ENCODE results near the gene RYR1.
"Not testable (repeated sequence)": the region's sequence is repeated elsewhere in the genome, so short reads cannot be mapped to it uniquely, and the experiment has no call there.

Gene RYR1

DNA sequence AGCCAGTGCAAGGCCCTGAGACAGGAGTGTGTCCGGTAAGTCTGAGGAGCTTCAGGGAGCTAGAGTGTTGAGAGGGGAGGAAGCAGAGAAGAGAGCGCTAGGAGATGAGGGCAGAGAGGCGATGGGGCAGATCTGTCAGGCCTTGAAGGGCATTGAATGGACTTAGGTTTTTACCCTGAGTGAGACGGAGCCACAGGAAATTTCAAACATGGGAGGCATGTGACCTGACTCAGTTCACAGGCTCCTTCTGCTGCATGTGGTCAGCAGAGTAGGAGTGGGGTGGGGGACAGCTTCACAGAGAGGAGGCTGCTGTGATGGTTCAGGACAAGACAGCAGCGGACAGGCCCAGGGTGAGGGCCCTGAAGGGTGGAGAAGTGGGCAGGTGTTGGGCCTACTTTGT is 33.1 kb upstream of the RYR1 start:
- DNase-seq, result no peak

DNA sequence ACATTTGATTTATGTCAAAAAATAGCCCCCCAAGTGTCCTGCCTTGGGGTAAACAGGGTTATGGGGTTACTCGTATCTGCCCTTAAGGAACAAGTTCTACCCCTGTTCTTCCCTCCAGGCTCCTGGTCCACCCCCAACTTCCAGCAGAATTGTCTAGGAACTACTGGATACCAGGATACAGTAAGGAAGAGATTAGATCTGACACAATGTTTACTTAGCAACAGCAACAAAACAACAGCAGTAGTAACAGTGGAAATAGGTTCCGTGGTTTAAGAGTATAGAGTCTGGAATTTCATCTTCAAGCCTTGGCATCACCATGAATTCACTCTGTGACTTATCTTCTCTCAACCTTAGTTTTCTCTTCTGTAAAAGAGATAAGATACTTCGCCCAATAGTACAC is 32.3 kb upstream of the RYR1 start:
- DNase-seq, result no peak

DNA sequence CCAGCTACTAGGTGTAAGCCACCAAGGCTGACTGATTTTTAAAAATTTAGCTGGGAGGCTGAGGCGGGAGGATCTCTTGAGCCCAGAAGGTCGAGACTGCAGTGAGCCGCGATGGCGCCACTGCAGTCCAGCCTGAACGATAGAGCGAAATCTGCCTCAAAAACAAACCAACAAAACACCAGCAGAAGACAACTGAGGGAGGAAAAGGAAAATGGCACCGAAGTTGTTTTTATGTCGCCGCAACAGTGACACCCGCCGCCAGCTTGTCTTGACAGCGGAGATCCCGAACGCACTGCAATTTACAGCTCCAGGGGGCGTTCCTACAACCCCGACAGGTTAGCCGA is 30.9 kb upstream of the RYR1 start:
- no peak for DNase-seq

DNA sequence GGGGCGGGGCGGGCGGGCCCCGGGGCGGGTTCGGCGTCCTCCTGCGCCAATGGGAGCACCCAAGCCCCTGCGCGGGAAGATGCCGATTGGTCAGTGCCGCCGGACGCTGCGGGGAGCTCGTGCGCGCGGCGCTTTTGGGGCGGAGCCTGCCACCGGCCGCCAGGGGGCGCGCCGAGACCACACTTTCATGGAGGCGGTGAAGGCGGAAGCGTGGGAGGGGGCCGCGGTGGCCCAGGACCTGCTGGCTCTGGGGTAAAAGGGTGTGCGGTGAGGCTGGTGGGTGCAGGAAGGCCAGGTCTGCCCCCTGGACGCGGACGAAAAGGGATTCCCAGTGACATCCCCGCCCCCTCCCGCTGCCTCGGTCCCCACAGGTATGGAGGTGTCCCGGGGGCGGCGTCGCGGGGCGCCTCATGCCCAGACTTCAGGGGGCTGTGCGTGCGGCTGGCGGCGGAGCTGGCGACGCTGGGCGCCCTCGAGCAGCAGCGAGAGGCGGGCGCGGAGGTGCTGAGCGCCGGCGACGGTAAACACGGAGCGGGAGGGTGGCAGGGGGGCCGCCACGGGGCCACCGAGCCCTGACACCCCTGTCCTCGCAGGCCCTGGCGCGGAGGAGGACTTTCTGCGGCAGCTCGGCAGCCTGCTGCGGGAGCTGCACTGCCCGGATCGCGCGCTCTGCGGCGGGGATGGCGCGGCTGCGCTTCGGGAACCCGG is 30.4 kb upstream of the RYR1 start, which contains the start of gene FAM98C:
Gene FAM98C (plus strand): TSS at position 127 of the 708 bp plus-strand sequence. CDS start 61 bp downstream, at position 188.
- DNase-seq, result peak; percentile 97

DNA sequence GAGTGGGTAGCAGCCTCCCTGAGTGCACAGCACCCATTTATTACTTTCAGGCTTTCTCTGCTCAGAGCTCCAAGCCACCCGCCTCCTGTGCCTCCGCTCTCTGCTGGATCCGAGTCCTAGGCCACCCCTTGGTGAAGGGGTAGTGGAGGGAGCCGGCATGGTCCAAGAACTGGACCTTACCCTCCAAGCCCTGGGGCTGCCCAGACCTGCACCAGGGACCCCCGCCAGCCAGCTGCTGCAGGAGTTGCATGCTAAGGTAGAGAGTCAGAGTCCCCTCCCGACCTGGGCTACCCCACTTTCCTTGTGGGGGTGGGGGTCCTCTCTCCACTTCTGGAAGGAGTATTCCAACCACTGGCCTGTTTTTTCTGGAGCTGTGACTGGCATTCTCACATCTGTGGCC is 28.6 kb upstream of the RYR1 start:
- DNase-seq, result no peak

DNA sequence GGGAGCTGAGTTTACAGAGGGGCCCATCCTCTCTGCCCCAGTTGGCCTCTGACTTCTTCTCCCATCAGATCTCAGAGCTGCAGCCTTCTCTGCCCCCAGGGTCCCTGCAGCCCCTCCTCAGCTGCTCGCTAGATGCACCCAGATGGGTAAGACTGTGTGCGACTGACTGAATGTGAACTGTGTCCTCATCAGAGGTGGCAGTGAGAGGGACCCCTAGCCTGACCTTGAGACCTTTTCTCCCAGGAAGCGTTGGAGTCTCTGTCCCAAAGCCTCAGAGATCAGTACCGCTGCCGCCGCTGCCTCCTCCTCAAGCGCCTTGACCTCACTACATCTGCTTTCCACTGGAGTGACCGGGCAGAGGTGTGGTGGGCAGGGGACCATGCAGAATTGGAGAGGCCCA is 28.2 kb upstream of the RYR1 start:
- DNase-seq, result no peak

DNA sequence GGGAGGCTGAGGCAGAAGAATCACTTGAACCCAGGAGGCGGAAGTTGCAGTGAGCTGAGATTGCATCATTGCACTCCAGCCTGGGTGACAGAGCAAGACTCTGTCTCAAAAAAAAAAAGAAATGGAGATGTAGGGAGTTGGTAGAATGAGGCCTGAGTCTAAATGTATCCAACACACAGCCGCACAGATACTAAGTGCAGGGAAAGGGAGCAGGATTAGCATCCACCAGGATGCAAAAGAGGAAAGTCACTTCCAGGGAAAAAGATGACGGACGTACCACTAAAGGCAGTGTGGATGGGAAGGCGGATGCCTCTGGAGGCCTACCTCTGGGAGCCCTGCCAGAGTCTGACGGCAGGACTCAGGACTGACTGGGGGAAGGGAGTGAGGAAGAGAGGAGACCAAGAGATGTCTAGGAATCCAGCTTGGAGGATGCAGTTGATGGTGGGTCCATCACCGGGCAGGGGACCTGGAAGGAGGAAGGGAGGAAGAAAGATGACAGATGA is 23.8 kb upstream of the RYR1 start:
- DNase-seq, result no peak

DNA sequence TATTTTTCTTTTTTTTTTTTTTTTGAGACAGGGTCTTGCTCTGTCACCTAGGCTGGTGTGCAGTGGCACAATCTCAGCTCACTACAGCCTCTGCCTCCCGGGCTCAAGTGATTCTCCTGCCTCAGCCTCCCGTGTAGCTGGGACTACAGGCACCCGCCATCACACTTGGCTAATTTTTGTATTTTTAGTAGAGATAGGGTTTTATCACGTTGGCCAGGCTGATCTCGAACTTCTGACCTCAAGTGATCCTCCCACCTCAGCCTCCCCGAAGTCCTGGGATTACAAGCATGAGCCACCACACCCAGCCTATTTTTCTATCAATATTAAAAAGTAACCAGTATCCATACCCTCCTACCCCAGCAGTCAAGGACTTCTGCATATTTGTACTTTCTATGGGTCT is 23.1 kb upstream of the RYR1 start:
- not testable (repeated sequence) for DNase-seq

DNA sequence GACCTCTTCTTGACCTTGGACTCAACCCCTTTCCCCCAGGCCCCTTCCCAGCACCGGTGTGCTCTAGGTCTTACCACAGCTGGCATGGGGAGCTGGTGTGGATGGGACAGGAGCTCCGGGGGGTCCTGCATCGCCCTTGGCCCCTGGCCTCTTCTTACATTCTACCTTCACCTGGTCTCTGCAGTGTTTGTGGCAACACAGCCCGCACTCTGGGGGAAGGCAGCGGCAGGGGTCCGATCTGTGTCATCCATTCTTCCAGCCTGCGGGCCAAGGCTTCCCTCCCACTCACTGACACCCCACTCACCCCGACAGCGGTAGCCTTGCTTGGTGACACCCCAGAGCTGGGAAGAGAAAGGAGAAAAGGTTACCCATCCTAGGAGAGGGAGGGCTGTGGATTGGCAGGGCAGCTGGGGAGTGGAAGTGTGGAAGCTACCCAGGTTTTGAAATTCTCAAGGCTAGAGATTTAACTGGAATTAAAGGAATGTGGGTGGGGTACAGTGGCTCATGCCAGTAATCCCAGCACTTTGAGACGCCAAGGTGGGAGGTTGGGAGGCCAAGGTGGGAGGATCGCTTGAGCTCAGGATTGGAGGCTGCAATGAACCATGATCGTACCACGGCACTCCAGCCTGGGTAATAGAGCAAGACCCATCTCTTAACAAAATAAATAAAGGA is 22.3 kb upstream of the RYR1 start:
- DNase-seq, result no peak

DNA sequence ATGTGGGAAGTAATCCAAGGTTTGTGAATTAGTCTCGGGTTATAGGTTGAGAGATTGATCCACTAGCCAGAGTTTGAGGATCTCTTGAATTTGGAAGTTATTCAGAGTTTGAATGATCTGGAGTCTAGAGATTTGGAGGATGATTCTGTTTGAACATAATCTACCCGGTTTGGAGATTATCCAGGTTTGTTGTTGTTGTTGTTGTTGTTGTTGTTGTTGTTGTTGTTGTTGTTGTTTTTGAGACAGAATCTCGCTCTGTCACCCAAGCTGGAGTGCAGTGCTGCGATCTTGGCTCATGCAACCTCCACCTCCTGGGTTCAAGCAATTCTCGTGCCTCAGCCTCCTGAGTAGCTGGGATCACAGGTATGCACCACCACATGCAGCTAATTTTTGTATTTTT is 21.6 kb upstream of the RYR1 start:
- DNase-seq, result not testable (repeated sequence)

DNA sequence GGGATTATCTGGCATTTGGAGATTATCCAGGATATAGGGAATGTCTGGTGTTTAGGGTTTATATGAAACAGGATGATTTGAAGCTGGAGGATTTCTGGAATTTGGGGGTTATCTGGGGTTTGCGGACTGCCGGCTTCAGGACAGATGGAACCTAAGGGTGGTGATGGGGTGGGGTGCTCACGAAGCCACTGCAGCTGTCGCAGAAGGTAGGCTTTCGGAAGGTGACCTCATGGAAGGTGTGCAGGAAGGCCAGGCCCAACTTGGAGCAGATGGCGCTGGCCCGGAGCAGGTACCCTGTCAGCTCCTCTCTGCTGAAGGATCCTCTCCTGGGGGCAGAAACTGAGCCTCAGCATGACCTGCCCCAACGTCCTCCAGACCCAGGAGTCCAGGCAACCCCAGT is 21.0 kb upstream of the RYR1 start:
- DNase-seq, result no peak

DNA sequence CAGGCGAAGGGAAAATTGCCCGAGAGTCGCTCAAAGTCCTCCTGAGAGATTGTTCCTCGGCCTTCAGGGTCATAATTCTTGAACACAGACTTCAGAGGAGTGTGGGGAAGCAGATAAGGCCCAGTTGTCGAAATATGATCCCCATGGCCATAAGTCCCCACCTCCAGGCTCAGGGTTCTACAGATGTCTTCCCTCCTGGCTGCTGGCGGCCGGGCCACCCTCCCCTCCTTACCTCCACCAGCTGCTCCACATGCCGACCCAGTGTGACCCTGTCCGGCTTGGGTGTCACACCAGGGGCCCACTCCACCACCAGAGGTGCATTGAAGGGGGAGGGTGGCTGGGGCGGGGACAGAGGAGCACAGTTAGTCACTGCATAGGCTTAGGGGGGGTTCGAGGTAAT is 20.5 kb upstream of the RYR1 start:
- DNase-seq, result no peak

DNA sequence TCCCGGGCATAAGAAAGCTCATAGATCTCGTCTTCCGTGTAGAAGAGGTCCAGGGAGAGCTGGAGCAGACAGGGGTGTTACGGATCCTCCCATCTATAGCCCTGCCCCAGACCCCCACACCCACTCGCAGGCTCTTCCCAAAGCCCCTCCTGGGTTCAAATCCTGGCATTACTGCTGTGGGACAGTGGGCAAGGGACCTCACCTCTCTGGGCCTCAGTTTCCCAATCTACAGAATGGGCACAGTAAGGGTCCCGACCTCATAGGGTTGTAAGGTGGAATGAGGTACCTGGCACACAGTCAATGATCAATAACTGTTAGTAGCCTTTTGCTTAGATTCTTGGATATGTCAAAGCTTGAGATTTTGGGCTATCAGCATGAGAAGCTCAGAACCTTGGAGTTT is 20.1 kb upstream of the RYR1 start:
- DNase-seq, result no peak

DNA sequence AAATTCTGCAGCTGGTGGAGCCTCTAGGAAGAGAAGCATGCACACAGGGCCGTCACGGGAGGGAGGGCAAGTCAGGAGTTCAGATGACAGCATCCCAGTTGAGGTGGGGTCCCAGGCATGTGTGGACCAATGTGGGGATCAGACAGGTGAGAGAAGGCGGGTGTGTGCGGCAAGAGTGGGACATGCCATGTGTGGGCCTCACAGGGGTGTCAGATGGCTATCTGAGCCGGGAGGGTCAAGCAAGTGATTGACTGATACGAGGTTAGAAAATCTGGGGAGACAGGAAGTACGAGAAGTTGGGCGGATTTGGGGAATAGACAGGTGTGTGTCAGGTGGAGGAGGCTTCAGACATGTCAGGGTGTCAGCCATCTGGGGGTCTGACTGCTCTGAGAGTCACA is 16.3 kb upstream of the RYR1 start:
- no peak for DNase-seq

DNA sequence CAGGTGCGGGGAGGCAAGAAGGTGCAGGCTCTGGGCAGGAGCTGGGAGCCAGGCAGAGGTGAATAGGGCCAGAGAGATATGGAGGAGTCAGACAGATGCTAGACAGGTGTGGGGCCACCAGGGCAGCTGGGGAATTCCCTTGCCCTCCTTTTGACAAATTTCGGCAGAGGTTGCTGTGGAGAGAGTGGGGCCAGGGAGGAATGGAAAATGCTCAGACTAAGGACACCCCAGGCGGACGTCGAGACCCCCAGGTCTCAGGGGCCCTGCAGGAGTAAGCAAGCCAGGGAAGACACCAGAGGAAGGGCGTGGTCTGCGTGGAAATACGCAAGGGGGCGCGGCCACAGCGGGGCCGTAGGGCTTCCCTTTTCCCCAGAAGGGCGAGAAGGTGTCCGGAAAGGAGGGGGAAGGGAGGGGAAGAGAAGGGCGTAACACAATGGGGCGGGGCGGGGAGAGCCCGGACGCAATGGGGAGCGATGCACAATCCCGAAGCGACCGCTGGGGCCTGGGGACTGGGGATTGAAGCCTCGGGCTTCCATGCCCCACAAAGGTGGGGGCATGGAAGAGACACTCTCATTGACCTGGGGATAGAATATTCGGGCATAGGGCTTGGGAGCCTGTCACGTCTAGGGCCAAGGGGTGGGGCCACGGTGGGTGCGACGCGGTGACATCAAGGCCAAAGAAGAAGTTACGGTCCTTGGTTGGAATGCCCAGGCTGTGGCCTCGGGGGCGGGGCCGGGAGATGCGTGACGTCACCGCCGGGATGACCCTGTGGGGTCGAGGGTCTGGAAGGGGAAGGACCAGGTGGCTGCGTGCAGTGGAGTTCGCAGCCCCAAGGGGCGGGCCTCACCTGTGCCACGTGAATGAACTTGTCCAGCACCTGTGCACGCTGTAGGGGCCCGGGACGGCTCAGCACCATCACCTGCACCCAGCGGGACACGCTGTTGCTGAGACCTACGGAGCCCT is 15.7 kb upstream of the RYR1 start:
- peak; percentile 74 to 82 for DNase-seq

DNA sequence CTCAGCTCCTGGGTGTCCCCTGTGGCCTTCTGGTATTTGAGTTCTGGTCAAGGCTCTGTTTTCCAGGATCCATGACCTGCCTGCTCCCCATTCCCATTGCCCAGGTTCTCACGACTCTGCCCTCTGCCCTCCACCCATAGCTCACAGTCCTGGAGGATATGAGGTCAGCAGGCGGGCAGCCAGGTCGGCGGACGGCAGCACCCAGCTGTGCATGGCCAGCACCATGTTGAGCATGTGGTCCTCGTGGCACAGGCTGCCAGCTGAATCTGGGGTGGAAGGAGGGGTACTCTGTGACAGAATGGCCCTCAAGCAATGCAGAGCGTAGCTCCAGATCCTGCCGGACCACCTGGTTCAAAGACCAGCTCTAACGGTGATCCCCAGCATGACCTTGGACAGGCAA is 12.6 kb upstream of the RYR1 start:
- no peak for DNase-seq

DNA sequence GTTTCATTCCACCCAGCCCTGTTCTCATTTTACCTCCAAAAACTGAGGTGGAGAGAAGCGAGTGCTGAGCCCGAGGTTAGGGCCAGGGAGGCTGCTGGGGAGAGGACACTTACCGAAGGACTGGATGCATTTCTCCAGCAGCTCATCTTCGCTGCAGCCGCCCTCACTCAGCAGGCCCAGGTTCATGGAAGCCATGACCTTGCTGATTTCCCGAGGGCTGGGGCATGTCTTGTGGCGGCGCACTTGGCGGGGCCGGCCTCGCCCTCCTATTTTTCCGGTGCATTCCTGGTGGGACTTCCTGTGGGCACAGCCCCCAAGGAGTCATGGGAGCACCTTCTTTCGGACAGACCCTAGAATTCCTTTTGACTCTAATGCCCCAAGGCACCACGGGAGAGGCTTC is 11.6 kb upstream of the RYR1 start:
- no peak for DNase-seq

DNA sequence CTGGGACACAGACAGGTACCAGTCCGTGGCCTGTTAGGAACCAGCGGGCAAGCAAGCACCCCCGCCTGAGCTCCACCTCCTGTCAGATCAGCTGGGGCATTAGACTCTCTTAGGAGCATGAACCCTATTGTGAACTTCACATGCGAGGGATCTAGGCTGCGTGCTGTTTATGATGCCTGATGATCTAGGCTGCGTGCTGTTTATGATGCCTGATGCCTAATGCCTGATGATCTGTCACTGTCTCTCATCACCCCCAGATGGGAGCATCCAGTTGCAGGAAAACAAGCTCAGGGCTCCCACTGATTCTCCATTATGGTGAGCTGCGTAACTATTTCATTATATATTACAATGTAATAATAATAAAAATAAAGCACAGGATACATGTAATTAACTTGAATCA is 11.1 kb upstream of the RYR1 start:
- DNase-seq, result no peak

DNA sequence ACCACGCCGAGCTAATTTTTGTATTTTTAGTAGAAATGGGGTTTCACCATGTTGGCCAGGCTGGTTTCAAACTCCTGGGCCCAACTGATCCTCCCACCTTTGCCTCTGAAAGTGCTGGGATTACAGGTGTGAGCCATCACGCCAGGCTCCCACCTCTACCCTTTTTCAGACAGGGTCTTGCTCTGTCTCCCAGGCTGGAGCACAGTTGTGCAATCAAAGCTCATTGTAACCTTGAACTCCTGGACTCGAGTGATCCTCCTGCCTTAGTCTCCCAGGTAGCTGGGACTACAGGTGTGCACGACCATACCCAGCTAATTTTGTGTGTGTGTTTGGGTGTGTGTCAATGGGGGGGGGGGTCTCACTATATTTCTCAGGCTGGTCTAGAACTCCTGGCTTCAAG is 9.2 kb upstream of the RYR1 start:
- DNase-seq, result no peak

DNA sequence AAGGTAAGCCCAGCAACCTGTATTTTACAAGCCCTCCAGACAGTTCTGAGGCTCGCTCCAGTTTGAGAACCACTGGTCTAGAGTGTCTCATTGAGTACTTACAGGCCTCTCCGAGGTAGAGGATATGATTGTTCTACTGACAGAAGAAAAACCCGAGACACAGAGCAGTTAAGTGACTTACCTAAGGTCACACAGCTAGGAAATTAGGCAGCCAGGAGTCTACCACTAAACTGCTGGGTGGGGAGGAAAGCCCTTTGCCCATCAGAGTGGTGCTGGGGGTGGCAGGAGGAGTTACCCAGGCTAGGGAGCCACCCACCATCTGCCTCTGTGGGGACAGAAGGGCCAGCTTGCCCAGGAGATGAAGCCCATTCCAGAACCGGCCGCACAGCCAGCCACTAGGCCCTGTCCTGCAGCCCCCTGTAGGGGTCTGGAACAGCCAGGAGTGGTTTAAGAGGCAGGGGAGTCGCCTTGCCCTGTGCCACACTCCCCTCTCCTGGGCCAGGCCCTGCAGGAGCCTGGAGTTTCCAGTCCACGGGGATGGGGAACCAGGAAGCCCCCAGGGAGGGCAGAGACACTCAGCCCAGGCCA is 8.2 kb upstream of the RYR1 start:
- DNase-seq, result no peak

DNA sequence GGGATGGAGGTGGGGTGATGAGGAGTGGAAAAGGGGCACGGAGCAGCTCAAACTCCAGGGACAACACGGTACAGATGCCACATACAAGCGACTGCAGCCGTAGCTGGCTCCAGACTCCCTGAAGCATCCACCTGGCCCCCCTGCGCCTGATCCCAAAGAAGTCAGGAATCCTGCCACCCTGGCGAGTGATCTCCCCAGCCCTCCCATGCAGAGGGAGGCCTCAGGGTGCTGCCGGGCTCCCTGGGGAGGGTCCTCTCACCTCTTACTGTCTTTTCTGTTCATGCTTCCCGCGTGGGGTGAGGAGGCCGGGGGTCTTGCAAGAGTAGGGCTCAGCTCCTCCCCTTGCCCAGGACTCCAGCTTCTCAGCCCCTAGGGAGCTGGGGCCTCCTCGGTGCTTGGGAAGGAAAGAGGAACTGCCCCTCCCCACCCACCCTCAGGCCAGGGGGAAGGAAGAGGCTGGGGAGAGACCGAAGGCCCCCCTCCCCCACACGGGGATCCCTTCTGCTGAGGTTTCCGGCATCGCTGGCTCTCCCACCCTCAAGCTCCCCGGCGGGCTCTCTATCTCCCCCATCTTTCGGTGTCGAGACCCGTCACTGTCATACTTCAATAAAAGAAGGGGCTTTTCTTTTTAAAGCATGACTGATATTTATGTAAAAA is 7.6 kb upstream of the RYR1 start, which contains the start of gene RASGRP4:
Gene RASGRP4 (minus strand): TSS at position 410 of the 657 bp plus-strand sequence. CDS start 128 bp downstream, at position 282.
- DNase-seq, result peak; percentile 70 to 74

DNA sequence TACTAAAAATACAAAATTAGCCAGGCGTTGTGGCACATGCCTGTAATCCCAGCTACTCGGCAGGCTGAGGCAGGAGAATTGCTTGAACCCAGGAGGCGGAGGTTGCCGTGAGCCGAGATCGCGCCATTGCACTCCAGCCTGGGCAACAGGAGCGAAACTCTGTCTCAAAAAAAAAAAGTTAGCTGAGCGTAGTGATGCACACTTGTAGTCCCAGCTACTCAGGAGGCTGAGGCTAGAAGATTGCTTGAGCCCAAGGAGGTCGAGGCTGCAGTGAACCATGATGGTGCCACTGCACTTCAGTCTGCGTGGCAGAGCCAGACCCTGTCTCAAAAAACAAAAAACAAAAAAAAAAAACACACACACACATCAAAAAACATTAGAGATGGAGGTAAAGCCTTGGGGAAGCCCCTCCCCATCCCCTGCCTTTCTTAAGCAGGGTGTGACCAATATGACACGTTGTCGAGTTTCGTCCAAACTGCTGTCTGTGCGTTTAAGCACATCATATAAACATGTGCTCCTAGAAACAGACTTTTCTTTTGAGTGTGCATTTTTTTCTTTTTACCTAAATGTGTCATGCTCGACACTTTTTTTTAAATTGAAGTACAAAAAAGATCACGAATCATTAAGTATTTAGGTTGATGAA is 6.3 kb upstream of the RYR1 start:
- peak; percentile 64 to 78 for DNase-seq

Data from activated CD4-positive, alpha-beta T cell treated with anti-CD3 and anti-CD28 coated beads, Interleukin-2, amount 50 U/mL, for 48 hours (primary cell).